AG20443 (cell line): ENCODE results near the gene WSCD2.

Experiments
- DNase-seq: peaks from one replicate; pipeline ENCODE4 v3.0.0; 2012; ENCODE audit warnings: low spot score, mixed read lengths

The WSCD2 gene

DNA sequence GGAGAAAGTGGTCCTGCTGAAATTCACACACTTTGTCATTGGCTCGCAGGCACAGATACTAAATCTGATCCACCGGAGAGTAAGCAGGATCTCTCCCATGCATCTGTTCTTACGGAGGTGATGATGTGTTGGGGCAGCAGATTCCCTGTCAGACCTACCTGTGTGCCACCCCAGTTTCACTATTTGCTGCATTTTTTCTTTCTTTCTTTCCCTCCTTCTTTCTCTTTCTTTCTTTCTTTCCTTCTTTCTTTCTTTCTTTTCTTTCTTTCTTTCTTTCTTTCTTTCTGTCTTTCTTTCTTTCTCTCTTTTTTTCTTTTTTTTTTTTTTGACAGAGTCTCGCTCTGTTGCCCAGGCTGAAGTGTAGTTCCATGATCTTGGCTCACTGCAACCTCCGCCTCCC lies 37.4 kb downstream of the WSCD2 start:
- DNase-seq: no peak

DNA sequence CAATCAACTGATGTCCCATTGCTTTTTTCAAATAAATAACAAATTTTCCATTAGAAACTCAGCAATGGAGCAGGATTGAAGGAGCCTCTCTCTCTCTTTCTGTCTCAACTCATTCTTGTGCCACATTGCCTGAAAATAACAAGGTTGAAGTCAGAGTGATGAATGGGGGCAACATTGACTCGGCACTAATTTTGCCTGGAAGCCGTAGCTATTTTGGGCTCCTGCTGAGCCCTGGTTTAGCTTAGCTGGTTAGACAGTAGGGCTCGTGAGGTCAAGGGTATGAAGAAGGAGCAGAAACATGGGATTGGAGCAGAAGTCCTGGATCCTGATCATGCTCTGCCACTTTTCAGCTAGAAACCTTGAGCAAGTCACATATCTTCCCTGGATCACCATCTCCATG lies 38.9 kb downstream of the WSCD2 start:
- no peak for DNase-seq

DNA sequence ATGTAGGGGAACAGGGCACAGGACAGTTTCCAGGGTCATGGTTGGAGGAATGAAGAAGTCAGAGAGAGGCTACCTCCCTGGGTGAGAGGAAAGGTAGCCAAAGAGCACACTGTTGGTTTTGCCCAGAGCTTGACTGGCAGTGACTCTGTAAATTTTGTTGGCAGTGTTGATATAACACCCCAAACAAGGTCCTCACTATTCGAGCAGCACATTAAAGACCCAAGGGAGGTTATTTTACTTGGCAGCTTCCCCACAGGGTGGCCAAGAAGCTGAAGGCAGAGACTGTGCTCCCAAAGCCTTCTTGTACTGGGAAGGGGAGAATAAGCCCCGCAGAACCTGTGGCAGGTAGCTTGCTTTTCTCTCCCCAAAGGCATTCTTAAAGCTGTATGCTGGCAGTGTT lies 40.6 kb downstream of the WSCD2 start:
- DNase-seq: no peak

DNA sequence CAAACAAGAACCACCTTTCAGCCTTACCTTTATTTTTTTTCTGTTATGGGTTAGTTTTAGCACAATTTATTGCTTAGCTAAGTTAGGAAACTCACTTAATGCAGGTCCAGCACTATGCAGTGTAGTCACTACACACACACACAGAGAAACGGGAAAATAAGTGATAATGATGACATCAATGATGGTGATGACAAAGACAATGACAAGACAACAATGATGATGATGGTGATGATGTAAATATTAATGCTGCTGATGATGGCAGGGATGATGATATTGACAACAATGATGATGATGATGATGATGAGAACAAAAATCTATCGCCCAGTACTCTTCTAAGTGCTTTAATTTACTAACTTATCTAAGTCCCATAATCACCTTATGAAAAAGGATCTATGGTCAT lies 41.1 kb downstream of the WSCD2 start:
- no peak for DNase-seq

GRCh38 chr12:108172033-108172432 lies 42.9 kb downstream of the WSCD2 start:
- no peak for DNase-seq

GRCh38 chr12:108173160-108173559 lies 44.1 kb downstream of the WSCD2 start:
- no peak for DNase-seq

GRCh38 chr12:108173892-108174291 lies 44.8 kb downstream of the WSCD2 start:
- no peak for DNase-seq

GRCh38 chr12:108174641-108175040 lies 45.6 kb downstream of the WSCD2 start:
- no peak for DNase-seq

DNA sequence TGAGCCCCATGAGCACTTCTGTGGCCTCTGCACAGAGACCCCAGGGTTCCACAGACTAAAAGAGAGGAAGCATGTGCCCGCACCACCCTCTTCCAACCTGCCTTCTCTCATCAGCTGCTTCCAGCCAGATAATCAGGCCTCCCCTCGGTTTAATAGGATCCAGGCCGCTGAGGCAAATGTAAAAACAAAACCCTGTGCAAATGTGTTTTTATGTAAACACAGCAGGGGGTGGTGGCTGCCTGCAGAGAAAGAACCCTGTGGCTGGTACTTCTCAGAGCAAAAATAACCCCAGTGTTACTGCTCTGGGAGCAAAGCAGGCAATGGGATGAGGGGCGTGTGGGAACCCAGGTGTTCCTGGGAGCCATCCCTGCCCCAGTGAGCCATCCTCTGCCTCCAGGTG lies 46.2 kb downstream of the WSCD2 start:
- no peak for DNase-seq

- DNase-seq: no peak
These were observed 47.2 kb downstream of the WSCD2 start for GRCh38 chr12:108176292-108176691.

DNA sequence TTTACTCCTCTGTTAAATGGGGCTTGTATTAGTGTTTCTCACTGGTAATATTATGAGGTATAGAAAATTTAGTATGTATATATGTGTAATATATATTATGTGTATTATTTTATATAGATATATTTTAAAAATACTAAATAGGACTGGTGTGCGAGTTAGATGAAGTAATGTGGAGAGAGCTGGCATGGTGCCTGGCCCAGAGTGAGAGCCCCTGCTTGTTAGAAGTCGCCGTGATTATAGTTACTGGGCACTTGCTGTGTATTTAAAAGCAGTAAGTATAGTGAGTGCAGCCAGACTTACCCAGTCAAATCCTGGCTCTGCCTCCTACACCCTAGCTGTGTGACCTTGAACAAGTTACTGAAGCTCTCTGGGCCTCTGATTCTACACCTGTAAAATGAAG lies 48.0 kb downstream of the WSCD2 start:
- DNase-seq: no peak

DNA sequence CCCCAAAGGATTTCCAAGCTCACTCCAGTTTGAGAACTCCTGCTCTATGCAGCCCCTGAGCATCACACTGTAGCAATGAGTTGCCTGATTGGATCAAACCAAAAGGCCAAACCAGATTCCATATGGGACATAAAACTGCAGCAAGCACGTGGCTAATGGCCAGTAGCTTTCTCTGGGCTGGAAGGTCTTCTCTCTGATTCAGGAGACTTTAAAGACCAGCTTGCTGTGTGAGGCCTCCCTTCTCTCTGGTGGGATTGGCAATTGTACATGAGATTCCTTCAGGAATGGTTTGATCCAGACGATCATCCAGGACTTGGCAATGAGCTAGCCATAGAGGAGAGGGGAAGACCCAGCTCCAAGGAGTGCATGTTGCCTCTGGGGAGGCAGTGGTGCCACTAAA lies 50.2 kb downstream of the WSCD2 start:
- no peak for DNase-seq

DNA sequence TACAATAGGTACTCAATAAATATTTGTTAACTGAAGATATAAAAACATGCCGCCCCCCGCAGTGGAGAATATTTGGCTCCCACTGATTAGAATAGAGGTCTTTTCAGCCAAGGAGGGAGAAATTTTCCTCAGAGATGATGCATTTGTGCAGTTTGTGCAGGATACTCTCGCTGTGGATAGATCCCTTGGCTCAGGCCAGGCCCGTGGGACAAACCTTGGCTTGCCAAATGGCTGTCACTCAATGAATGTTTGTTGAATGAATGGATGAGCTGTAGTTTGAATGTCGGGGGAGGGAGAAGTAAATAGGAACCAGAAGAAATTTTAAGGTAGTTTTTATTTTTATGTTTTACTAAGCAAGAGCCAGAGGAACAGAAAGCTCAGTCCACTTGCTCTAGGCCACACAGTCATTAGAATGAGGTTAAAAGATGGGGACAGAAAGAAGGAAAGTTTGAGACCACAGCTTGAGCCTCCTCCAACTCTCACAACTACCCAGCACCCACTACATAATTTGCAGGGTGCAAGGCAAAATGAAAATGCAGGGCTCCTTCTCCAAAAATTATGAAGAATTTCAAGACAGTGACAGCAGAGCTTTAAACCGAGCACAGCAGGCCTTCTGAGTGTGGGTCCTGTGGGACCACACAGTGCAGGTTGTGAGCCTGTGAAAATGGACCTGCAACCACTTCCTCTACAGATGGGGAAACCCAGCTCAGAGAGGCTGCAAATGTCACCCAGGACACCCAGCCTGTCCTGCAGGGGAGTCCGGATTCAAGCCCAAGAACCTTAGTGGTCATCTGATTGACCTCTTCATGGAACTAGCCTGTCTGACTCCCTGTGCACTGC lies 51.4 kb downstream of the WSCD2 start:
- DNase-seq: no peak

DNA sequence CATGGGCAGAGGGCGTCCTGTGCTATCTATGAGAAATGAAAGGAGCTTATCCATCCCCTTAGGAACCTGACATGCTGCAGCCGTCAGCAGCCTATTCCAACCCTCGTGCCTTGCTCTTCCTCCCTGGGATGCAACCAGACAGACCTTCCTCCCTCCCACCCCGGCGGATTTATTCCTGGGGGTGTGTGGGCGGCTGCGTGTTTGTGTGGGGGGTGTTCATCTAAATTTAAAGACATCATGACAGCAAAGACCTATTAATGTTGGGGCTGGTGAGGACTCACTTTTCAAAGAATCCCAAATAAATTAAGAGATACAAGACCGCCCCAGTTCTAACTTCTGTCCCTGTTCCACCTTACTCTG lies 52.0 kb downstream of the WSCD2 start:
- DNase-seq: no peak

DNA sequence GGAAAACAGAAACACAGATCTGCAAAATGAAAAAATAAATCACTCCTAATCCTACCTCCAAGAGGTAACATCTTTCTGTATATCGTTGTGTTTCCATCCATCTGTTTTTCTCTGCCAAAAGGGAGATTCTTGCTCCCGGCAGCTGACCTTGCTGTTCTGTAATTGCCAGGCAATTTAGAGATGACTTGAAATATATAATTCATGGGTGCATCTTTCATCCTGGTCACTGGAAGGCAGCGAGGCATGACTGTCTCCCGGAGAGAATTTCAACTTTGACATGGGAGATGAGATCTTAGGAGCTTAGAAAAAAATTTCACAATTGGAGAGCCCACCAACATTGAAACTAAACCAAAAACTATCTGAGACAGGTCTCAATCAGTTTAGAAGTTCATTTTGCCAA lies 53.0 kb downstream of the WSCD2 start:
- DNase-seq: no peak

DNA sequence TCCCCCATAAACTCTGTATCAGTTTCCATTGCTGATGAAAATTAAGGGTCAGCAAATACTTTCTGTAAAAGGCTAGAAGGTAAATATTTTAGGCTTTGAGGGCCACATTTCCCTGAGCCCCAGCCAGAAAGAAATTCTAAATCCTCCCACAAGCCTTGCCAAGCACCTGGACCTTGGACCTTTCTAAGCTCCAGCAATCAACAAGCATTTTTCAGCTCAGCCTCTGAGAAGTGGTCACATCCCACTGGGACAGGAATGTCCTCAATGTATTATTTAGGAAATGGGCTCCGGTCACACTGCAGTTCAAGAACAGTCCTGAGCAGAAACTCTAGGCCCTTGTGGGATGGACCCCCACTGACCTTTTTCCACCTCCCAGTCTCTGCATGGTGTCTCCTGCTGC lies 55.9 kb downstream of the WSCD2 start:
- DNase-seq: no peak

DNA sequence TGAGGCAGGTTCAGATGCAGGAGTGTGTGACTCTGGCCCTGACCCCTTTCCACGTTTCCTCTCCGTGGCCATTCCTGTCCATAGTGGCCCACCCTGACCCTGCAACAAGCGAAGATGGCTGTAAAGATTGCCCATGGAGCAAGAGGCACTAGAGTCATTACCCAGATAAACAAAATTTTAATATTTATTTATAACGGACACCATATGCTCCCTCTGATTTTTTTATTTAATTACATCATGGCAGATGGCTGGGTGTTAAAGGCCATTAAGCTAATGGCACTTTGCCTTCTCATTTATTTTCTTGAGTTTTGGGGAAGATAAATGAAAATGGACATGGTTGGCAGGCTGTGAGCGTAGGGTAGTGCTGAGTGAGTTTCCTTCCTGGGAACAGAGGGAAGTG lies 58.7 kb downstream of the WSCD2 start:
- no peak for DNase-seq

GRCh38 chr12:108190529-108190928 lies 61.4 kb downstream of the WSCD2 start:
- DNase-seq: no peak

DNA sequence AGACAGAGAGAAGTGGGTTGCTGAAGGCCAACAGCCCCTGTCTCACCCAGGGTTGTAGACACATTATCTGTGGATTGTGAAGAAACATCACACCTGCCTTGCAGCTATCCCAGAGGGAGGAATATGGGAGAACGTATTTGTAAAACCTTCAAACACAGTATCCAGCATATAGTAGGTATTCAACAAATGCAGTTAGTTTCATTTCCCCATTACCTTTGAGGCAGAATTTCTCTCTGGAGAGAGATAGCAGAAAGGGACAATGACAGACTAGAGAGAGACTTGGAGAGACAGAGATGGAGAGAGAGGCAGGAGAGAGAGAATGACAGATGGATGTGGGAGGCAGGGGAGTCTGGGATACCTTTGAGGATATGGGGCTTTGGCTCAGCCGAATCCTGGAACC lies 62.0 kb downstream of the WSCD2 start:
- DNase-seq: no peak

GRCh38 chr12:108191938-108192337 lies 62.9 kb downstream of the WSCD2 start:
- DNase-seq: no peak

DNA sequence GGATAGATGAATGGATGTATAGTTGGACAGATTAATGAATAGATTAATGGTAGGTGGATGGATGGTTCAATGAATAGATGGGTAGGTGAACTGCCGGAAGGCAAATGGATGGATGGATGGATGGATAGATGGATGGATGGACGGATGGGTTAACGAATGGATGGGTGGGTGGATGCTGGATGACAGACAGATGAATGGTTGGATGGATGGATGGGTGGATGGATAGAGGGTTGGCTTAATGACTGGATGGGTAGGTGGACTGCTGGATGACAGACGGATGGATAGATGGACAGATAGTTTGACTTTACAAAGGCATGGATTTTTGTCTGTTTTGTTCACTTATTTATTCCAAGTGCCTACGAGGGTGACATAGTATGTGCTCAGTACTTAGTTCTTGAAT lies 64.4 kb downstream of the WSCD2 start:
- DNase-seq: no peak

- DNase-seq: peak; percentile 49
These were observed 64.8 kb downstream of the WSCD2 start for GRCh38 chr12:108193917-108194316.

DNA sequence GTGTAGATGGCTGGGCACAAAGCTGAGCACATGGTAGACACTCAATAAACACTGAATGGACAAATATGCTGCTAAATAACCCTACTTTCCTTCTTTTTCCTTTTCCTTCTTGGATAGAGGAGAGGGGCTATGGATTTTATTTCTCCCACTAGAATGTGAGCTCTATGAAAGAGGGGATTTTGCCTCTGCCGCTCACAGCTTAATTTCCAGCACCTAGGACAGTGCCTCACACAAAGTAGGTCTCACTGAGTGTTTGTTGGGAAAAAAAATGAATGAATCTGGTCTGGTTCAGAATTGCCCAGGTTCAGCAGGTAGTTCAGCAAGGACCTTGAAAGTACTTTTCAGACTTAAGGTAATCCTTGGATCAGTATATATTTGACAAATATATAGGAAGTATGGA lies 65.5 kb downstream of the WSCD2 start:
- DNase-seq: no peak

DNA sequence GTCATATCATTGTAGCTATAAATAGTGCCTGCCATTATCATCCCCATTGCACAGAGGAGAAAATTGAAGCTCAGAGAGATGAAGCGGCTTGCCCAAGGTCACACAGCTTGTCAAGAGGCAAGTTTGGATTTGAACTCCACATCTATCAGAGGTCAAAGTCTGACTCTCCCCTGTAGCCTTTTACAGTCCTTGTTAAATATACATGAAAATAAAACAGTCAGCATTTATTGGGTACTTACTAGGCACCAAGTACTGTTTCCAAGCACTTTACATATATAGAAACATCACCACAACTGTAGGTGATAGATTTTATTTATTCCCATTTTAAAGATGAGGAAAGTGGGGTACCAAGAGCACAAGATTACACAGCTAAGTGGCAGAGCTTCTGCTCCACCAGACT lies 67.2 kb downstream of the WSCD2 start:
- DNase-seq: no peak

GRCh38 chr12:108196921-108197320 lies 67.8 kb downstream of the WSCD2 start:
- no peak for DNase-seq
